GM12864 (cell line): Measurements from ENCODE around the gene PGS1.

Experiments
- DNase-seq: peaks from one replicate; pipeline ENCODE4 v3.0.0-alpha.2; 2011; ENCODE audit warnings: low read depth
- H3K4me3 ChIP-seq: 2 replicates; pipeline ENCODE4 v1.5.1; 2011; ENCODE audit warnings: mild to moderate bottlenecking, low read depth, low read length, control low read depth
- TF ChIP-seq, protein P1 (sequence below): IDR thresholded peaks from 2 replicates; pipeline ENCODE4 v1.5.1; 2011; ENCODE audit warnings: low read depth, mild to moderate bottlenecking, moderate library complexity, low read length, control low read depth, inconsistent platforms; ENCODE audit errors: missing control alignments

The PGS1 gene

DNA sequence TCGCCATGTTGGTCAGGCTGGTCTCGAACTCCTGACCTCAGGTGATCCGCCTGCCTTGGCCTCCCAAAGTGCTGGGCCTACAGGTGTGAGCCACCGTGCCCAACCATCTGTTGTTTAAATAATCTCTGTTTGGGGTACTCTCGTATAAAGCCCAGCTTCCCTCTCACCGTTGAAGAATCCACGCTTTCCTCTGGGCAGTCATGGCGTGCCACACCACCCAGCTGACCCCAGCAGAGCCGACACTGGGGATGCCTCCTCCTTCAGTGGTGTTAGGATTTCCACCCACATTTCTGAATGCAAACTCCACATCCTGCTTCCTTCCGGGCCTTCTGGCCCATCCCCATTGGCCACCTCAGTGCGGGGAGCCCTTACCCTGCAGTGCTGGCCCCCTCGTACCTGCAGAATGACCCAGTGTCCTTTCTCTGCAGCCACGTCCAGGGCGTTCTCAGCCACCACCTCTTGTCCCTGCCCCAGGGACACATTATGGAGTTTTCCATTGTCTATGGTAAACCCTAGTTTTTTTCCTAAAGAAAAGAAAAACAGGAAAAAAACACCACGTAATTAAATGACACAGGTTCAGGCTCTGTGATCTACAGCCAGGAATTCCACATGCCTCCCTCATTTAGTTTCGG is 60.4 kb downstream of the PGS1 start:
- no peak overlapping the region for H3K4me3 ChIP-seq
- DNase-seq = no peak
- TF ChIP-seq, protein P1, sequence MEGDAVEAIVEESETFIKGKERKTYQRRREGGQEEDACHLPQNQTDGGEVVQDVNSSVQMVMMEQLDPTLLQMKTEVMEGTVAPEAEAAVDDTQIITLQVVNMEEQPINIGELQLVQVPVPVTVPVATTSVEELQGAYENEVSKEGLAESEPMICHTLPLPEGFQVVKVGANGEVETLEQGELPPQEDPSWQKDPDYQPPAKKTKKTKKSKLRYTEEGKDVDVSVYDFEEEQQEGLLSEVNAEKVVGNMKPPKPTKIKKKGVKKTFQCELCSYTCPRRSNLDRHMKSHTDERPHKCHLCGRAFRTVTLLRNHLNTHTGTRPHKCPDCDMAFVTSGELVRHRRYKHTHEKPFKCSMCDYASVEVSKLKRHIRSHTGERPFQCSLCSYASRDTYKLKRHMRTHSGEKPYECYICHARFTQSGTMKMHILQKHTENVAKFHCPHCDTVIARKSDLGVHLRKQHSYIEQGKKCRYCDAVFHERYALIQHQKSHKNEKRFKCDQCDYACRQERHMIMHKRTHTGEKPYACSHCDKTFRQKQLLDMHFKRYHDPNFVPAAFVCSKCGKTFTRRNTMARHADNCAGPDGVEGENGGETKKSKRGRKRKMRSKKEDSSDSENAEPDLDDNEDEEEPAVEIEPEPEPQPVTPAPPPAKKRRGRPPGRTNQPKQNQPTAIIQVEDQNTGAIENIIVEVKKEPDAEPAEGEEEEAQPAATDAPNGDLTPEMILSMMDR = no peak

DNA sequence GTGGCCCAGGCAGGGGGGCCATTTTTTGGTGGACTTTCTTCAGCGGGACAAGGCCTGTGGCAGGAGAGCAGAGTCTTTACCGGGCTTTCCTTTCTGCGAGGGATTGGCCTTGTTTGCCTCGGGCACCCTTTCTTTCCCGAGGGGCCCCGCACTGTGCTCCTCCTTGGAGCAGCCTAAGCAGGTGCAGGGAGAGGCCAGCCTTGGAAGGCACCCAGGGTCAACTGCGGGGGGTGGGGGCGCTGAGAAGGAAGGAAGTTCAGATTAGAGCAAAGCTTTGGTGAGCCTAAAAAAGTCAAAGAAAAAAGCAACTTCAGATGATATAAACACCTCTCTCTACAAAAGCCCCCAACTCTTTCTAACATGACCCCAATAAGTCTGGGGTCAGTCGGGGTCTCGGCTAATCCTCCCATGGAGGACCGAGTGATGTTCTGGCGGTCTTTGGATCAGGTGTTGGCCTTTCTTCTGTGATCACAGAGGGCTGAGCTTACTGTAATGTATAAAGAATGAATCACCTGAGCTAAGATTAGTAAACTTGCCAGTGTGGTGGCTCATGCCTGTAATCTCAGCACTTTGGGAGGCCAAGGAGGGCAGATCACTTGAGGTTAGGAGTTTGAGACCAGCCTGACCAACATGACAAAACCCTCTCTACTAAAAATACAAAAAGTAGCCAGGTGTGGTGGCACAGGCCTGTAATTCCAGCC is 63.0 kb downstream of the PGS1 start:
- DNase-seq = no peak
- H3K4me3 ChIP-seq = no peak overlapping the region
- TF ChIP-seq, protein P1 = no peak

DNA sequence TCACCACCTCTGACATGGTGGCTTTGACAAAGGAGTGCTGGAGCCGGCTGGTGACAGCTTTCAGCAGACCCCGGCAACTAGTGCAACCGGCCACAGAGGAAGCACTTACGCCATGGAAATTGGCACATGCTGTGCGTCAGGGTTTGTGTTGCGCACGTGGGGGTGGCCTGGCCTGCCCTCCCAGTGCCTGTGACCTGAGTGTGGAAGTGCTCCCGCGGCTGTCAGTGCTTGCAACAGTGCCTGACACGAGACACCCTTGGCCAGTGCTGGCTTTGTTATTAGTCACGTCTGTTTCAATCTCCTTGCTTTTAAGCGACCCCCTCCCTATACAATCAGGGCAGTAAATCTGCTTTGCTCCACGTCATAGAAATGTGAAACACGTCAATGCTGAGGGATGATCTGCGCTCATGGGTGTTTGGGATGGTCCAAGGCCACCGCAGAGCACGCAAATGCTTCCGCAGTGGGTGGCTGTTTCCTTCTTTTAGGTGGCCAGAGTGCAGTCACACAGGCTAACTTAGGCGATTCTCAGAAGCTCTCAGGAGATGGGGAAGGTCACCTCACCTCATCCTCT is 64.3 kb downstream of the PGS1 start:
- no peak overlapping the region for H3K4me3 ChIP-seq
- TF ChIP-seq, protein P1 = no peak
- no peak for DNase-seq

DNA sequence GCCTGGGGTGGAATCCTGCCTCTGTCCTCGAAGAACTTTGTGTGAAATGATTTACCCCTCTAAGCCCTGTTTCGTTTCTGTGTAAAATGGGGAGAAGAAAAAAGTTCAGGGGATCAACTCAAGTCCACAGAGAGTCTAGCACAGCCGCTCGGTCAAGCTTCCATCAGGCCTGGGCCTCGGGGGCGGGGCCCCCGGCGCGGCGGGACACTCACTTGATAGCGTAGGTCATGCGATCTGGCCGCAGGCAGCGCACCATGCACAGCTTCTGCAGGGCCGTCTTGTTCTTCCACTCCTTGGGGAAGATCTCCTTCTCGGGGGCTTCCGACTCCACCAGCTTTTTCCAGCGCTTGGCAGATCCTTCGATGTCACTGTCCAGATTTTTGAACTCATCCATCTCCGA is 65.9 kb downstream of the PGS1 start:
- TF ChIP-seq, protein P1 = no peak
- H3K4me3 ChIP-seq = no peak overlapping the region

DNA sequence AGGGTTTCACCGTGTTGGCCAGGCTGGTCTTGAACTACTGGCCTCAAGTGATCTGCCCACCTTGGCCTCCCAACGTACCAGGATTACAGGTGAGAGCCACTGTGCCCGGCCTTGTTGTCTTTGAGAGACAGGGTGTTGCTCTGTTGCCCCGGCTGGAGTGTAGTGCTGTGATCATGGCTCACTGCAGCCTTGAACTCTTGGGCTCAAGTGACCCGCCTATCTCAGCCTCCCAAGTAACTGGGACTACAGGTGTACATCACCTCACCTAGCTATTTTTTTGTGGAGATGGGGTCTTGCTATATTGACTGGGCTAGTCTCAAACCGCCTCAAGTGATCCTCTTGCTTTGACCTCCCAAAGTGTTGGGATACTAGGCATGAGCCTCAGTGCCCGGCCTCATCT is 68.4 kb downstream of the PGS1 start:
- no peak overlapping the region for H3K4me3 ChIP-seq
- no peak for DNase-seq
- TF ChIP-seq, protein P1 = no peak

More for the DNA sequence above, 65.9 kb downstream of the PGS1 start:
- no peak for DNase-seq

DNA sequence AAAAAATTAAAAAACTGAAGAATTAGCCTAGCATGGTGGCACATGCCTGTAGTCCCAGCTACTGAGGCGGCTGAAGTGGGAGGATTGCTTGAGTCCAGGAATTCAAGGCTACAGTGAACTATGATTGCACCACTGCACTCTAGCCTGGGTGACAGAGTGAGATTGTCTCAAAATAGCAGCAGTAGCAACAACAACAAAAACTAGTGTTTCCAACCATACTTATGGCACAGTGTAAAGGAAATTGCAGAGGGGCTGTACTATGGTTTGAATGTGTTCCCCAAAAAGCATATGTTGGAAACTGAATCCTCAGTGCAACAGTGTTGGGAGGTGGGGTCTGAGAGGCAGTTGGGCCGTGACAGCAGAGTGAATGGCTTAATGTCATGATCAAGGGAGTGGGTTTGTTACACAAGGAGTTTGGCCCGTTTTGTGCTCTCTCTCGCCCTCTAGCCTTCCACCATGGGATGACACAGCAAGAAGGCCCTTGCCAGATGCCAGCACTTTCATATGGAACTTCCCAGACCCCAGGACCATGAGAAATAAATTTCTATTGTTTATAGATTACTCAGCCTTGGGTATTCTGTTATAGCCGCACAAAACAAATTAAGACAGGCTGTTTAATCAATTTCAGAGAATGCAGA is 70.0 kb downstream of the PGS1 start:
- H3K4me3 ChIP-seq = no peak overlapping the region
- DNase-seq = no peak
- TF ChIP-seq, protein P1 = peak; percentile 45
